Activated CD4-positive, alpha-beta T cell treated with anti-CD3 and anti-CD28 coated beads, Interleukin-2, Interleukin-4, amounts not matched to agents 100 ng/mL and 50 ng/mL, durations not matched to agents 16 hours and 8 hours (primary cell): ENCODE data around the gene ASXL2.
A peak's percentile ranks its signal among the peaks of the same experiment; 100 is the strongest.
"Not testable (repeated sequence)": the region's sequence is repeated elsewhere in the genome, so short reads cannot be mapped to it uniquely, and the experiment has no call there.

Experiments
- DNase-seq: peaks from one replicate; pipeline ENCODE4 v3.0.0-alpha.2; 2020; ENCODE audit warnings: low spot score

The ASXL2 gene

DNA sequence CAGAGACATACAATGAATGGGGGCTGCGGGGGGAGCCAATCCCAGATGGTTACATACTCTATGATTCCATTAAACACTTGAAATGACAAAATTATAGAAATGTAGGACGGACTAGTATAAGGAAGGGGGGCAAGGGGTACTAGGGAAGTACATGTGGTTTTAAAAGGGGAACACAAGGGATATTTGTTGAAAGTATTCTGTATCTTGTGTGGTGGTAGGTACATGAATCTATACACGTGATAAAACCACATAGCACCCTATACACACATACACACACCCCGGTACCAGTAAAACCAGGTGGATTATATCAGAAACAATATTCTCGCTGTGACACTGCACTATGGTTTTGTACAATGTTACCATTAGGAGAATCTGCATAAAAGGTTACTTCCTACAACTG, 45.4 kb downstream of the ASXL2 start:
- DNase-seq: no peak

DNA sequence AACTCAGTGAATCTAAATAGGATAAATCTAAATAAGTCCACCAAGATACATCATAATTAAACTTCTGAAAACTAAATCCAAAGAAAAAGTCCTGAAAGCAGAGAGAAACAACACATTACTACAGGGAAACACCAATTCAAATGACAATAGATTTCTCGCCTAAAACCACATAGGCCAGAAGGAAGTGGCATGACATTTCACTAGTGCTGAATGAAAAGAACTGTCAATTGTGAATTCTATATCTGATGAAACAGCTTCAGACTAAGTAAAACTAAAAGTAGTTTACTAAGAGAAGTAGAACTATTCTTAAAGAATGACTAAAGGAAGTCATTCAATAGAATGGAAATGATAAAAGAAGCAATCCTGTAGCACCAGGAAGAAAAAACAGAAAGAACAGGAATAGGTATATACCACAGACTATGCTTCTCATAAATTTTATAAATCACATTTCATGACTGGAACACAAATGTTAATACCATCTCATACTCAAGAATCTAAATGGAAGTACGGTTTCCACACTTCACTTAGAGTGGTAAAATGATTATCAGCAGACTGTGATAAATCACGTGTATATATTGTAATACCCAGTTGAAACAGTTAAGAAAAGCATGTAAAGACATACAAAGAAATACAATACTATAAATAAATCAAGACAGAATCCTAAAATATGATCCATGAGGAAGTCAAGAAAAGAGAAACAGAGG, 46.4 kb downstream of the ASXL2 start:
- peak; percentile 75 for DNase-seq

DNA sequence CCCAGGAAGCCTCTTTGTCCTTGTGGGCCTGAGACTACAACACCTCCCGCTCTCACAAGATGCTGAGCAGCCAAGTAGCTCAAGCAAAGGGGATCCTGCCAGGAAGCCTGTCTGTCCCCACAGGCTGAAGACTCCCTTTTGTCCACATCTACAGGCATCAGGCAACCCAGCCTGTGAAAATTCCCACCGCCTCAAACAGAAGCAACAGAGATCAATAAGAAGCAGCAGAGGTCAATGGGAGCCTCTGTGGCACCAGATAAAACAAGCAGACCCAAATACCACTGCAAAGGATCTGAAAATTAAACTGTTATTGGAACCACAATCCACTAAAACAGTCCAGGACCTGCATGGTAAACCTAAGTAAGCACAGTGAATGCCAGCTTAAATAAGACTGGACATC, 48.5 kb downstream of the ASXL2 start:
- no peak for DNase-seq

- DNase-seq: no peak
Measured at GRCh38 chr2:25829377-25829704, 48.9 kb downstream of the ASXL2 start.

DNA sequence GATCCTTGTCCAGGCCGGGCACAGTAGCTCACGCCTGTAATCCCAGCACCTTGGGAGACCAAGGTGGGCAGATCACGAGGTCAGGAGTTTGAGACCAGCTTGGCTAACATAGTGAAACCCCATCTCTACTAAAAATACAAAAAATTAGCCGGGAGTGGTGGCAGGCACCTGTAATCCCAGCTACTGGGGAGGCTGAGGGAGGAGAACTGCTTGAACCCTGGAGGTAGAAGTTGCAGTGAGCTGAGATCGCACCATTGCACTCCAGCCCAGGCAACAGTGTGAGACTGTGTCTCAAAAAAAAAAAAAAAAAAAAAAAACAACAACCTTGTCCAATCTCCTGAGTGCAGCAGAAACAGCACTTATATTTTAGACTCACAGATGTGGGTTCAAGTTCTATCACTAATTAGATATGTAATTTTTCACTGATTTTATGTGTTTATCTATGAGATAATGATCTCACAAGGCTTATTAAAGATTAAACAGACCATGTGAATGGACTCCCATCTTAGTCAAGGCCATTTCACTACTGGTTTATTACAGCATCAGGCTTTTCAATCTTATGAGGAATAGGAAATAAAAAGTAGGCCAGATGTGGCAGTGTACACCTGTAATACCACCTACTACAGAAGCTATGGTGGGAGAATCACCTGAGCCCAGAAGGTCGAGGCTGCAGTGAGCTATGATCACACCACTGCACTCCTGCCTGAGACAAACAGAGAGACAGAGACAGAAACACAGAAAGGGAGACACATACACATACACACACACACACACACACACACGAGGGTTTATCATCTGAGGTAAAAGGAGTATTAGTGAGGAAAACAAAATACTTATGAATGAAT, 49.5 kb downstream of the ASXL2 start:
- not testable (repeated sequence) for DNase-seq

- peak; percentile 67 for DNase-seq
Measured at GRCh38 chr2:25825238-25825637, 53.0 kb downstream of the ASXL2 start.

DNA sequence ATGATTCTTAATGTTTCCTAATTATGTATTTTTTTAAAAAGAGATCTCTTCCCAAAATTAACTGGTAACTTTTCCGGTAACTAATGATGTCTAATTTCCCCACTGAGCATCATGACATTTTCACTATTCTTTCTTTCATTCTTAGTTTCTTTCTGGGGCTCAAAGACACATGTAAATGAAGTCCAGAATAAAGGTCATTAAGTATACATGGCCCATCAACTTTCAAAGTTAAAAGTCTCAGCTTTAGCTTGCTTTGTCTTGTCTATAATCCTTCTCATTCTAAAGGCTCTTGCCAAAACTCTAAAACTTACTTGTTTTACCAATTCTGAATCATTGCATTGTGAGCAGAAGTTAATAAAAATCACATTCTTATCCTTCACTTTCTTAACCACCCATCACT, 53.6 kb downstream of the ASXL2 start:
- no peak for DNase-seq

DNA sequence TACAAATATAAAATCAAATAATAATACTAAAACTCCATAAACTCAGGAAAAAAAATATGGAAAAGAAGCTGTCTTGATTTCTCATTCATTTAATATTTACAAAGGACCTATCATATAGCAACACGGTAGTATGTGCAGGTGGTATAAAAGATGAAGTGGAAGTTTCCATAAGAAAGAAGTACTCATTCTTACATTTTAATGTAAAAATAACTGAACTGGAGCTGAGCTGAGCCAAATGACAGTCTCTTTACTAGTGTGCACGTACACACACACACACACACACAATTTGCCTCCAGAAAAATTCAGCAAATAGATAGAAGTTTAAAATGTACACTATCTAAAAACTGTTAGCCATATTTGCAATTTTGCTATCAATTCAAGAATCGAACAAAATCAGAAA, 54.1 kb downstream of the ASXL2 start:
- no peak for DNase-seq

- DNase-seq: peak; percentile 76
Measured at GRCh38 chr2:25822190-25823117, 55.8 kb downstream of the ASXL2 start.

DNA sequence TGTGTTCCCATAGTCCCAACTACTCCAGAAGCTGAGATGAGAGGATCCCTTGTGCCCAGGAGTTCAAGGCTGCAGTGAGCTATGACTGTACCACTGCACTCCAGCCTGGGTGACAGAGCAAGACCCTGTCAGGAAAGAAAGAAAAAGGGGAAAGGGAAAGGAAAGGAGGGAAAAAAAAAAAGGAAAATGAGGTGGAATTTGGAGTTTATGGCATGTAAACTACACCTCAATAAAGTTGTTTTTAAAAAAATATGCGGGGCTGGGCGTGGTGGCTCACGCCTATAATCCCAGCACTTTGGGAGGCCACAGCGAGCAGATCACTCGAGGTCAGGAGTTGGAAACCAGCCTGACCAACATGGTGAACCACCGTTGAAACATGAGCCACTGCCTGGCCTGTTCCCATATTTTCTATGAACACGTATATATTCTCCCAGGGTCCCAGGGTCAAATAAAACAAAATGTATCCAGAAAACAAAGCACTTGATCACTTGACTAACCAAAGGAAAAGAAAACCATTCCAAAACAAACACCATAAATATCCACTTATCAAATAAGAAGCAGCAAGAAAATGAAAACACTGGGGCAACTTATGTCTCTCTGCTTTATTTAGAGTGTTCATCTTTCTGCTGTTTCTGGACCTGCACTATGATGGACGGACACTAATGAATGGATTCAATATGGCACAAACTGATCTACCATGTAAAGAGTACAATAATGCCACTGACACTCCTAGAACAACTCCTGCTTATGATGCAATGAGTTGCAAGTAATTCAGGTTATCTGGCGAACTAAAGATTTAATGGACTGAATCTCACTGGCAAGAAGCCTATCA, 56.8 kb downstream of the ASXL2 start:
- no peak for DNase-seq

GRCh38 chr2:25819597-25820039, 58.7 kb downstream of the ASXL2 start:
- DNase-seq: no peak

DNA sequence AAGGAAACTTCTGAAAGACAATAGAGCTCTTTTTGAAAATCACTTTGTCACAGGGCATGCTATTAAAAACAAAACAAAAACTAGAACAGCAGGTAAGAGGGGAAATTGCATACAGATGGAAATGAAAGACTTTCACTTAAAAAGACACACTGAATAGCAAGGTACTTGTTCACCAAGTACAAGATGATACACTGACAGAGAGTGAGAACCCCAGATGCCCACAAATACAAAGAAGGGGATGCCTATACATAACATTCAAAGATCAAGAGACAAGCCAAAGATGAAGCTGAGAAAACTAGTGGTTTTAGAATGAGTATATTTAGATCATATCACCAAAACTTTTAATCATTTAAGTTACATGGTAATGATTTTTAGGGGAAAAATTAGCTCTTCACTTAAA, 60.7 kb downstream of the ASXL2 start:
- peak; percentile 87 for DNase-seq

- DNase-seq: no peak
Measured at GRCh38 chr2:25817006-25817405, 61.3 kb downstream of the ASXL2 start.

DNA sequence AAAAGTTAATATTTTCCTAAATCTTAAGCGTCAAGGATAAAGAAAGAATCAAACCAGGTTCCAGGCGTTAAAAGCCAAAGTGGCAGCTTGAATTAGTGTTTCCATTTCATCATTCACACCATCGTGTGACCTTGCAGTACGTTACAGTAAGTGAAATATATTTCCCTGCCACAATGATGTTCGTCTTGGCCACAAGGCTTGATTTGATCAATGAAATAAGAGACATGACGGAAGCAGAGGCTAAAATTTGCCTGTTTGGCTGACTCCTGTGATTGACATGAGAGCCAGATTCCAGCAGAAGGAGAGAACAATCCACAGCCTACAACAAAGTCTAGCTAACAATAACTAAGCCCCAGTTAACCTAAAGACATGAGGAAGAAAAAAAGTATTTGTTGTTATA, 62.0 kb downstream of the ASXL2 start:
- DNase-seq: peak; percentile 27

- no peak for DNase-seq
Measured at GRCh38 chr2:25814681-25815080, 63.6 kb downstream of the ASXL2 start.

GRCh38 chr2:25810428-25810827, 67.9 kb downstream of the ASXL2 start:
- DNase-seq: no peak

DNA sequence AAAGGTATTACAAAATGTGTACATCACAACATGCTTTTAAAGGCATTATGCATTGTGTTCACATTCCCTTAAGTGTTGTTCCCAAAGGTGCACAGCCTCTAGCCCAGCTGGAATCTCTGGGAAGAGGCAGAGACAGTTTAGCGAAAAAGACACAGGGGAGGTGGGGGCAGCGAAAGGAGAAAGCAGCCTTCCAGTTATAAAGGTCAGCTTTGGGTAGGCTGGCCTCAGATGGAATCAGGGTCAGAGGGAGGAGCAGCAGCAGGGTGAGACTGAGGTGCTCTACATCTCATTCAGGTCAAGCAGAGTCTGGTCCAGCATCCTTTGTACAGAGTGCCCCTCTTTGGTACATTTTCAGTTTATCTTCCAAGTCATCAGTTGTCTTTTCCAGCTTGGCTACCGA, 68.6 kb downstream of the ASXL2 start:
- no peak for DNase-seq

DNA sequence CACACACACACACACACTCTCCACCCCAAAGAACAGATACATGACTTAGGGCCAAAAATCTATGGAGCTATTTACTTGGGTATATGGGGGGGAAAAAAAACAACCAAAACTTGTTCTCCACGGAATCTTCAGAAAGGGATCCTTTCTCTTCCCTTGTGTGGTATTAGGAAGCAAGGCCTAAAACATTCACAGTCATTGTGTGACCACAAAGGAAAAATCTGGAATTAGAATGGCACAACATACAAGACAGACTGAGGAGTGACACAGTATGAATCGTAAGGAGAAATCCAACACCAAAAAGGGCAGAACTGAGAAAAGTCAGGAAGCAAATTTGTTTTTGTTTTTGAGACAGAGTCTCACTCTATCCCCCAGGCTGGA, 70.3 kb downstream of the ASXL2 start:
- DNase-seq: no peak

GRCh38 chr2:25806941-25807340, 71.3 kb downstream of the ASXL2 start:
- no peak for DNase-seq

DNA sequence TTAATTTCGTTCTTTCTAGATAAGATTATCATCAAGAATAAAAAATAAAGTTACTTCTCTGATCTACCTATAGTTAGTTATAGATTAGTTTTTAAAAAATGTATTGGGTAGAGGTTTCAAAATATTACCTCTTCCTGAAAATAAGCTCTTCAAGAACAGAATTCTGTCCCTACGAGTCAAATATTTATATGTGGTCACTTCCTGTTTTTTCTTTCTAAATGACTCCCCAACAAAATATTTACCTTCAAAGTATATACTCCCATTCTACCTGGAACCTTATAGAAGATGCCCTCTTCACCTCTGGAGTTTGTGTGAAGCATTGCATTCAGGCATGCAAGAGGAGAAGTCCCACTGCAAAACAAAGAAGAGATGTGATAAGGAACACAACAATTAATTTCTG, 72.3 kb downstream of the ASXL2 start:
- DNase-seq: no peak

- DNase-seq: peak; percentile 42
Measured at GRCh38 chr2:25804338-25804737, 73.9 kb downstream of the ASXL2 start.

DNA sequence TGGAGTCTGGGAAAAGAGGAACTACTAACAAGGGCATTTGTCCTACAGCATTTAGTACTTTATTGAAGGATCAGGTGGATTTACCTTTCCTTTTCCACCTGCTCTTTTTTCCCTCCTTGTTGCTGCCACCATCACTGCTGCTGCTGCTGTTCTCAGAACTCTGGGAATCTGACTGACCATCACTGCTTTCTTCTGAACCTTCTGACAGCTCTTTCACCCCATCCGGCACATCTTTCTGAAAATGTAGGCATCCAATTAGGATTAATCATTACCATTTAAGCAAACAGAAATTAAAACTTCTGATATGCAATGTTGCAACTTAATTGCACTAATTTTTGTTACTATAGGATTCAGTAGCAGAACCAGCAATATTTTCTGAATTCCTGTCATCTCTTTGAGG, 79.0 kb downstream of the ASXL2 start:
- DNase-seq: no peak
